GM21390 (cell line): ENCODE measurements around the gene P2RX4.
"Not testable (repeated sequence)": the region's sequence is repeated elsewhere in the genome, so short reads cannot be mapped to it uniquely, and the experiment has no call there.

ENCODE experiments used
- ATAC-seq: cut with Tn5 transposase; IDR thresholded peaks from one replicate; pipeline ENCODE4 v1.9.1; 2021; ENCODE audit not compliant: unreplicated experiment

The P2RX4 gene

DNA sequence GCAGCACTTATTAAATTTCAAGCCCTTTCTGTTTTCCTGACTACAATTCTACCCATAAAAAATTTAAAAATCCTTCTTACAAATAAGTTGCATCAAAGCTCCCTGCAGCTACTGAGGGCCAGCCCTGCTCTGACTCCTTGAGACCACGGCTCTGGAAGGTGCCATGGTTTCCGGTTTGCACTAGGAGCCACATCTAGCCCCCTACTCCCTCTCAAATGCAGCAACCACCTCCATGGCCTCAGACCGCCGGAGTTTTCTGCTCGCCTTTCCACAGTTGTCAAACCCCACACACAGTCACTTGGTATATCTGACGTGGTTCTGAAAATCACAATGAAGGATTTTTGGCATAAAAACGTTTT, 30.1 kb downstream of the P2RX4 start:
- ATAC-seq: no peak

GRCh38 chr12:121240484-121241101, 30.7 kb downstream of the P2RX4 start:
- ATAC-seq: no peak

GRCh38 chr12:121241156-121241970, 31.4 kb downstream of the P2RX4 start:
- no peak for ATAC-seq

- ATAC-seq: no peak
These were observed 35.1 kb downstream of the P2RX4 start for GRCh38 chr12:121245031-121245430.

GRCh38 chr12:121245951-121246350, 36.0 kb downstream of the P2RX4 start:
- no peak for ATAC-seq

DNA sequence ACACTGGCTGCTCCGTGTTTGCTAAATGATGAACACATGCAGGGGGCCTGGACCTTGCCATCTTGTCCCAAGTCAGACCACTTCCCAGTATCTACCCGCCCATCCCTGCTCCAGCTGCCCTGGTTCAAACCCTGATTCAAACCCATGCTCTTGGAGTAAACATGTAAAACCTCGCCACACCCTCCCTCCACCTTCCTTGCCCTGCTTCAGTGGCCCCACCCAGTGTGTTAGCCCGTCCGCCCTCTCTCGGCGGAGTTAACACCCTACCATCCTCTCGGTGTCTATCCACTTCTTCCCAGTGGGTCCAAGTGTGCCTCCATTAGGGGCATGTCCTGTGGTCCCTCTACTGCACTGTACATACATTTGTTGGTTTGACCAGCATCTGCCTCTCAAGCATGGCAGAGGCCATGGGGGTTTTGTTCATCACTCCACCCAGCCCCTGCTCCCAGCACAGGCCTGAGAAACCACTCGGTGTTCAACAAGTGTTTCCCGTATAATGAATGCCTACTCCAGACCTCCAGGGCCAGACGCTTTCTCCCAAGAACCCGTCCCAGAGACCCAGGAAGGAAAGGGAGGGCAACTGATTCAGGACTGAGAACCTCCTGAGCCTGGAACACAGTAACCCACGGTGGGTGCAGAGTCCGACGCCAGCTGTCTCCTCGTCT, 37.1 kb downstream of the P2RX4 start:
- no peak for ATAC-seq

DNA sequence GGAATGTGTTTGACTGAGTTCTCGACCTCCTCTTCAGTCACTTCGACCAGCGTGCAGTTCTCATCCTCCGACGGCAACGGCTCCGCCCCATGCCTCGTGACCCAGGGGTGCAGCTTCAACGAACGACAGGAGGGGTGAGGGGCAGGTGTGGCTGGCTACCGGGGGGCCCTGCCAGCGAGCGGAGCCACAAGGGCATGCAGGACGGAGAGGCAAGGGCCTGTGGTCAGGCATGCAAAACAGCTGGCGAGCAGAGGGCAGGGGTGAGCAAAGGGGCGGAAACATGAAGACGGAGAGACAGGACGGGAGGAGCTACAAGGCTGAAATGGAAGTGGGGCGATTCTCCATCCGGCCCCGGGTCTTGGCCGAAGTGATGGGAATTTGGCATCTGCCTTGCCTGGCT, 38.7 kb downstream of the P2RX4 start:
- ATAC-seq: peak; percentile 89

- no peak for ATAC-seq
These were observed 40.4 kb downstream of the P2RX4 start for GRCh38 chr12:121250359-121250758.

DNA sequence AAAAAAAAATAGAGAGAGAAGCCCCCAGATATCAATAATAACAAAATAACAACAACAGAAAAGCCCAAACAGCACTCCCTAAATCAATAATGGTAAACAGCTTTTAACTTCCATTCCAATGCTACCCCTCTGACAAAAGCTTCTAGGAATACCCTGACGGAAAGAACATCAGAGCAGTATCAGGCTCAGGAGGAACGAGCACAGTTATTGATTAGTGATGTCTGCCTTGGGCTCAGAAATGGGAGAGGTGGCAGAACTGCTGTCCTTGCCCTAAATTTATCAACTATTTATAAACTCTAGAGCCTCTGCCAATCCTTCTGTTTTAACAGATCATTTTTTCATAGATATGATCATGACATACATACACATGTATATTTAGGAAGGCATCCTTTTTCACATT, 41.9 kb downstream of the P2RX4 start:
- no peak for ATAC-seq

- no peak for ATAC-seq
These were observed 42.9 kb downstream of the P2RX4 start for GRCh38 chr12:121252712-121253345.

DNA sequence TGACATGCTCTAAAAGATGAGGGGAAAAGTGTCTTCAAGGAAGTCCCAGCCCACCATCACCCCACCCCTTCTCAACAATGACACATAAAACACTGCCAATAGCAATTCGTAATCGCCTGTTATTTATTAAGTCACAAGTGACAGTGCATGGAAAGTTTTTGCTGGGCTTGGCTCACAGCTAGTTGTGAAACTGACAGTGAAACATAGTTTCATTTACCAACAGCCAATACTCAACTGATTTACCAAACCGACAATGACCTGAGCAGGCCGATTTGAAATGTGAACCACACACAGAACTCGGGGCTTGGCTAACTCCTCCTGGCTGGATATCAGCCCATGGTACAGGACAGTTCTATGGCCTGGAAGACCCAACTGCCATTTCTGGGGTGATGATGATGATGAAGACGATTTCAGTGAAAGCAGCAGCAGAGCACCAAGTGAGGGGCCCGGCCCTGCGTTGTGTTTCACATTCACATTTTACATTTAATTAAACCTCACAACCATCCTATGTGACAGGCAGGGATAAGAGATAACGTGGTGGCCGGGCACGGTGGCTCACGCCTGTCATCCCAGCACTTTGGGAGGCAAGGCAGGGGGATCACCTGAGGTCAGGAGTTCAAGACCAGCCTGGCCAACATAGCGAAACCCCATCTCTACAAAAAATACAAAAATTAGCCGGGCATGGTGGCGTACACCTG, 43.9 kb downstream of the P2RX4 start:
- no peak for ATAC-seq

GRCh38 chr12:121255433-121255832, 45.5 kb downstream of the P2RX4 start:
- no peak for ATAC-seq

DNA sequence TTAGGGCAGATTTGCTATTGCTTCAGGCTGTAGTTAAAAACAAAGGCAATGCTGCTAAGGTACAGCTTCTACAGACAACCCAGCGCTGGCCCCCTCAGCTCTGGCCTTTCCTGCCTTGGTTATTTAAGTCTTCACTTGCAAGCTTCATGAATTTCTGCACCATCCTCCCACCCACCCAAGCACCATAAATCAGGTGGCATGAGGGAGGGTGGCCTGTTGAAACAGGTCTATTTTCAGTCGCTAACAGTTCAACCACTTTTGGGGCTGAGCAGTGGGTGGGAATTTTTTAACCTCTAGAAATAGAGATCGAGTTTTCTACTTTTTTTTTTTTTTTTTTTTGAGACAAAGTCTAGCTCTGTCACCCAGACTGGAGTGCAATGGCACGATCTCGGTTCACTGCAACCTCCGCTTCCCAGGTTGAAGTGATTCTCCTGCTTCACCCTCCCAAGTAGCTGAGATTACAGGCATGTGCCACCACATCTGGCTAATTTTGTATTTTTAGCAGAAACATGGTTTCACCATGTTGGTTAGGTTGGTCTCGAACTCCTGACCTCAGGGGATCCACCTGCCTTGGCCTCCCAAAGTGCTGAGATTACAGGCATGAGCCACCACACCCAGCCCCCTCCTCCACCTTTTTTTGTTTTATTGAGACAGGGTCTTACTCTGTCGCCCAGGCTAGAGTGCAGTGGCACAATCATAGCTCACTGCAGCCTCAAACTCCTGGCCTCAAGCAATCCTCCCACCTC, 47.9 kb downstream of the P2RX4 start:
- not testable (repeated sequence) for ATAC-seq

DNA sequence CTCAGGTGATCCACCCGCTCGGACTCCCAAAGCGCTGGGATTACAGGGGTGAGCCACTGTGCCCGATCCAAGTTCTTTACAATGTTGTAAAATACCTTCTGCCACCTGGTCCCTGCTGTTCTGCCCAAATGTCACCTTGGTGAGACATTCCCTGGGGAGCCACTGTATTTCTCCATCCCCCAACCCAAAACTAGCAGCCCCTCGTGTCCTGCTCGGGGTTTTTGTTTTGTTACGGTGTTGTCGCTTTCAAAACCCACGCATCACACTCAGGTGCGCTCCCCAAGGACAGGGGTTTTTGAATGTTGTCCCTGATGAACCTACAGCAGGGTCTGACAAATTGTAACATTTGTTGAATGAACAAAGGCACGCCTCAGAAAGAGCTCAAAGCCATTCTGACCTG, 49.1 kb downstream of the P2RX4 start:
- no peak for ATAC-seq

GRCh38 chr12:121260091-121260490, 50.2 kb downstream of the P2RX4 start:
- ATAC-seq: no peak

- ATAC-seq: no peak
These were observed 51.5 kb downstream of the P2RX4 start for GRCh38 chr12:121261398-121261797.

- ATAC-seq: no peak
These were observed 53.4 kb downstream of the P2RX4 start for GRCh38 chr12:121263206-121263935.

GRCh38 chr12:121264135-121264534, 54.2 kb downstream of the P2RX4 start:
- ATAC-seq: no peak

DNA sequence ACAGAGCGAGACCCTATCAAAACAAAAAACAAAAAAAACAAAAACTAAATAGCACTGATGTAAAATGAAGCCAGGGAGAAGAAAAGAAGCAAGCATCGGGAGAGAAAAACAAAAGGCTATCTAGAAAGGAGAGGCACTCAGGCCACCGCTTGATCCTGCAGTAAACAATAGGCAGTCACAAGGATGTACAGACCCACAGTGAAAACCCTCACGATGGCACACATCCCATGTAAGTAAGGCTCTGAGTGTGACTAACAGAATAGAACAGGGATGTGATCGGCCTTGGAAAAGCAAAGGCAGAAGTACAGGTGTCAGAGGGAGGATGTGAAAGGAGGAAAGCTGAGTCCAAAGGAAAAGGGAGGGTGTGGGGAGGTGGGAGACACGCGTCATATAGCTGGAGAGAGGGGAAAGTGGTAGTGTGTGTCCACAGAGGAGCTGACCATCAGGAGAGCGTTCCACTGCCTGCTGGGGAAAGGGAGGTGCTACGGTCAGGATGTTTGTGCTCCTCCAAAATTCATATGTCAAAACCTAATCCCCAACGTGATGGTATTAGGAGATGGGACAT, 55.1 kb downstream of the P2RX4 start:
- no peak for ATAC-seq
